ENCODE results near the gene ZCWPW1.

ZCWPW1 gene

GRCh38 chr7:100434297-100435144, 6.0 kb upstream of the ZCWPW1 start:
- Histone ChIP-seq H3K36me3 (ENCODE audit: low read length) (no peaks in the 10 kb centered on the region), H3K4me3 (ENCODE audit: insufficient read depth, low read length, poor library complexity, severe bottlenecking) (peak overlapping the region; percentile 95), H4K20me1 (ENCODE audit: low read depth, low read length) (no peaks in the 10 kb centered on the region), H3K9me3 (ENCODE audit: insufficient read depth, low read length) (no peaks in the 10 kb centered on the region), H3K9ac (ENCODE audit: low read length) (peak overlapping the region; percentile 96), H3K9me2 (replicated peaks; ENCODE audit: insufficient read depth, low read length) (no peaks in the 10 kb centered on the region), H3F3A (ENCODE audit: insufficient read depth) (peaks cover 72% of the 10 kb centered on the region), H3K79me2 (ENCODE audit: insufficient read depth, low read length) (peaks cover 41% of the 10 kb centered on the region), H3K27ac (ENCODE audit: low read depth, low read length) (peak overlapping the region; percentile 89), H2AFZ (ENCODE audit: low read depth, low read length, severe bottlenecking) (no peak overlapping the region), H3K4me2 (ENCODE audit: low read depth, low read length, poor library complexity, severe bottlenecking) (peak overlapping the region; percentile 90), H3K27me3 (ENCODE audit: low read length) (no peaks in the 10 kb centered on the region)
- TF ChIP-seq, protein P1, sequence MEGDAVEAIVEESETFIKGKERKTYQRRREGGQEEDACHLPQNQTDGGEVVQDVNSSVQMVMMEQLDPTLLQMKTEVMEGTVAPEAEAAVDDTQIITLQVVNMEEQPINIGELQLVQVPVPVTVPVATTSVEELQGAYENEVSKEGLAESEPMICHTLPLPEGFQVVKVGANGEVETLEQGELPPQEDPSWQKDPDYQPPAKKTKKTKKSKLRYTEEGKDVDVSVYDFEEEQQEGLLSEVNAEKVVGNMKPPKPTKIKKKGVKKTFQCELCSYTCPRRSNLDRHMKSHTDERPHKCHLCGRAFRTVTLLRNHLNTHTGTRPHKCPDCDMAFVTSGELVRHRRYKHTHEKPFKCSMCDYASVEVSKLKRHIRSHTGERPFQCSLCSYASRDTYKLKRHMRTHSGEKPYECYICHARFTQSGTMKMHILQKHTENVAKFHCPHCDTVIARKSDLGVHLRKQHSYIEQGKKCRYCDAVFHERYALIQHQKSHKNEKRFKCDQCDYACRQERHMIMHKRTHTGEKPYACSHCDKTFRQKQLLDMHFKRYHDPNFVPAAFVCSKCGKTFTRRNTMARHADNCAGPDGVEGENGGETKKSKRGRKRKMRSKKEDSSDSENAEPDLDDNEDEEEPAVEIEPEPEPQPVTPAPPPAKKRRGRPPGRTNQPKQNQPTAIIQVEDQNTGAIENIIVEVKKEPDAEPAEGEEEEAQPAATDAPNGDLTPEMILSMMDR (IDR thresholded peaks at IDR 0.05; ENCODE audit: insufficient read depth, low read length, poor library complexity, severe bottlenecking), result no peak
- no peak for TF ChIP-seq EZH2phosphoT487 (conservative IDR thresholded peaks at IDR 0.05; ENCODE audit: low read length)

DNA sequence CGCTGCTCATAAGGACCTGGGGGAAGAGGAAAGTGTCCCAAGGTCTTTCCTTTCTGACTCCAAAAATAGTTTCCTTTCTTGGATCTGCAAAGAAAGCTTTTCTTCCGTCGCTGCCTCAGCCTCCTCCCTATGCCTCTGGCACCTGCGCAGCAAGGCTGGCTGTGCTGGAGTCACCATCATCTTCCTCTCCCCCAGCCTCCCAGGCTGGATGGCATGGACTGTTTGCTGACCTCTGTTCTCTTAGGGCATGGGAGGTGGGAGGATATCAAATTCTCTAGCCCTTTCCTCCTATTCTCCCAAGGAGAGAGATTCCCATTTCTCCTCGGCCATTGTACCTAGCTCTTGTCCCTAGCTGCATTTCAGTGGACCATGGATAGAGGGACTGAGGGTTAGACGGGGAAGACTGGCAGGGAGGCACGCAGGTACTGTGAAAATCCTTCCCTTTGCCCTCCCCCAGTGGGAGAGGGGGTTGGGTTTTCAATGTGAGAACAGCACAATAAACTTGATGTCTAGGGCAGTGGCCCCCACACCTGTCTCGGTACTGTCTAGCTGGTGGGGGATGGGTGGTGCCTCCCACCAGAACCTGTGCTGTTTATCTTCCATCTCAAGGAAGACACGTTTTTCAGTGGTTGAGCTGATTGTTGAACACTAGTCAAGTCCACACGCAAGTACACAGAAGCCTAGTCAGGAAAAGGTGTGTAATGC, 5.2 kb upstream of the ZCWPW1 start:
- peaks cover 72% of the 10 kb centered on the region for H3F3A ChIP-seq (ENCODE audit: insufficient read depth)
- H3K9ac ChIP-seq (ENCODE audit: low read length), result peak overlapping the region; percentile 96
- peak overlapping the region; percentile 89 for H3K27ac ChIP-seq (ENCODE audit: low read depth, low read length)
- no peaks in the 10 kb centered on the region for H3K36me3 ChIP-seq (ENCODE audit: low read length)
- H3K9me3 ChIP-seq (ENCODE audit: insufficient read depth, low read length), result no peaks in the 10 kb centered on the region
- no peak for TF ChIP-seq EZH2phosphoT487 (conservative IDR thresholded peaks at IDR 0.05; ENCODE audit: low read length)
- no peaks in the 10 kb centered on the region for H3K27me3 ChIP-seq (ENCODE audit: low read length)
- H3K9me2 ChIP-seq (replicated peaks; ENCODE audit: insufficient read depth, low read length), result no peaks in the 10 kb centered on the region
- H4K20me1 ChIP-seq (ENCODE audit: low read depth, low read length), result no peaks in the 10 kb centered on the region
- peaks cover 41% of the 10 kb centered on the region for H3K79me2 ChIP-seq (ENCODE audit: insufficient read depth, low read length)
- H2AFZ ChIP-seq (ENCODE audit: low read depth, low read length, severe bottlenecking), result no peak overlapping the region
- H3K4me2 ChIP-seq (ENCODE audit: low read depth, low read length, poor library complexity, severe bottlenecking), result peak overlapping the region; percentile 90
- no peak overlapping the region for H3K4me3 ChIP-seq (ENCODE audit: insufficient read depth, low read length, poor library complexity, severe bottlenecking)

GRCh38 chr7:100433276-100433591, 4.7 kb upstream of the ZCWPW1 start:
- H2AFZ ChIP-seq (ENCODE audit: low read depth, low read length, severe bottlenecking), result no peak overlapping the region
- no peaks in the 10 kb centered on the region for H3K36me3 ChIP-seq (ENCODE audit: low read length)
- peak overlapping the region; percentile 96; the same call in 1 of the 2 replicates for H3K9ac ChIP-seq (ENCODE audit: low read length)
- TF ChIP-seq, protein P1 (IDR thresholded peaks at IDR 0.05; ENCODE audit: insufficient read depth, low read length, poor library complexity, severe bottlenecking), result no peak
- no peak for TF ChIP-seq EZH2phosphoT487 (conservative IDR thresholded peaks at IDR 0.05; ENCODE audit: low read length)
- no peaks in the 10 kb centered on the region for H3K9me3 ChIP-seq (ENCODE audit: insufficient read depth, low read length)
- H3F3A ChIP-seq (ENCODE audit: insufficient read depth), result peaks cover 70% of the 10 kb centered on the region
- no peaks in the 10 kb centered on the region for H3K27me3 ChIP-seq (ENCODE audit: low read length)
- no peak overlapping the region for H3K4me3 ChIP-seq (ENCODE audit: insufficient read depth, low read length, poor library complexity, severe bottlenecking)
- H3K4me2 ChIP-seq (ENCODE audit: low read depth, low read length, poor library complexity, severe bottlenecking), result no peak overlapping the region
- H4K20me1 ChIP-seq (ENCODE audit: low read depth, low read length), result no peaks in the 10 kb centered on the region
- peak overlapping the region; percentile 89 for H3K27ac ChIP-seq (ENCODE audit: low read depth, low read length)
- H3K79me2 ChIP-seq (ENCODE audit: insufficient read depth, low read length), result peaks cover 41% of the 10 kb centered on the region
- no peaks in the 10 kb centered on the region for H3K9me2 ChIP-seq (replicated peaks; ENCODE audit: insufficient read depth, low read length)
